HFFc6 (cell line): ENCODE data around the gene DCHS1. TPM values are rescaled to one million over a fixed set of nuclear protein-coding genes. Genes with fewer than 3 reads are reported as not detected.

ENCODE experiments used
- DNase-seq: peaks from one replicate; pipeline ENCODE4 v3.0.0-alpha.2; 2018
- H3K27ac Mint-ChIP-seq: 2 replicates; pipeline ENCODE4 v1.8.0; 2020; ENCODE audit warnings: mild to moderate bottlenecking, mixed read lengths
- H3K27me3 Mint-ChIP-seq: 2 replicates; pipeline ENCODE4 v1.8.0; 2021; ENCODE audit warnings: mild to moderate bottlenecking, moderate library complexity, mixed read lengths; ENCODE audit not compliant: insufficient read depth
- H3K36me3 Mint-ChIP-seq: 2 replicates; pipeline ENCODE4 v1.8.0; 2021; ENCODE audit warnings: low read depth, mixed read lengths
- H3K4me1 Mint-ChIP-seq: 2 replicates; pipeline ENCODE4 v1.8.0; 2020; ENCODE audit warnings: low read depth, mixed read lengths
- H3K4me3 Mint-ChIP-seq: 2 replicates; pipeline ENCODE4 v1.8.0; 2020; ENCODE audit warnings: mild to moderate bottlenecking, moderate library complexity, mixed read lengths
- H3K9me3 Mint-ChIP-seq: 2 replicates; pipeline ENCODE4 v1.8.0; 2020; ENCODE audit warnings: mild to moderate bottlenecking, mixed read lengths
- total RNA-seq, 6 experiments: library from RNA; stranded (reverse); fragmentation: NEBNext Ultra II Directional; extraction: Animal tissue kit (Norgen Biotek cat#: 25700); gene quantifications; 2 replicates in 1 of 6; 3 replicates in 5 of 6; pipeline ENCODE4 v1.2.3, GENCODE V29; 2021
- TF ChIP-seq, protein P1 (sequence below): fragments of 200-600 bp; sonication (generic); IDR thresholded peaks from 2 replicates; pipeline ENCODE4 v1.5.0; 2021; ENCODE audit warnings: antibody characterized with exemption, mild to moderate bottlenecking

DCHS1 gene
- total RNA-seq, 6 experiments from 2014 or later: 1.4 to 2.8 (median 2.3) TPM

GRCh38 chr11:6658647-6659046 lies 3.0 kb upstream of the DCHS1 start:
- no peak for DNase-seq
- H3K27me3 Mint-ChIP-seq: peaks cover 10% of the 10 kb centered on the region
- no peaks in the 10 kb centered on the region for H3K9me3 Mint-ChIP-seq
- peaks cover 17% of the 10 kb centered on the region for H3K4me1 Mint-ChIP-seq
- H3K36me3 Mint-ChIP-seq: no peaks in the 10 kb centered on the region
- no peak overlapping the region for H3K27ac Mint-ChIP-seq
- no peak overlapping the region for H3K4me3 Mint-ChIP-seq
- TF ChIP-seq, protein P1, sequence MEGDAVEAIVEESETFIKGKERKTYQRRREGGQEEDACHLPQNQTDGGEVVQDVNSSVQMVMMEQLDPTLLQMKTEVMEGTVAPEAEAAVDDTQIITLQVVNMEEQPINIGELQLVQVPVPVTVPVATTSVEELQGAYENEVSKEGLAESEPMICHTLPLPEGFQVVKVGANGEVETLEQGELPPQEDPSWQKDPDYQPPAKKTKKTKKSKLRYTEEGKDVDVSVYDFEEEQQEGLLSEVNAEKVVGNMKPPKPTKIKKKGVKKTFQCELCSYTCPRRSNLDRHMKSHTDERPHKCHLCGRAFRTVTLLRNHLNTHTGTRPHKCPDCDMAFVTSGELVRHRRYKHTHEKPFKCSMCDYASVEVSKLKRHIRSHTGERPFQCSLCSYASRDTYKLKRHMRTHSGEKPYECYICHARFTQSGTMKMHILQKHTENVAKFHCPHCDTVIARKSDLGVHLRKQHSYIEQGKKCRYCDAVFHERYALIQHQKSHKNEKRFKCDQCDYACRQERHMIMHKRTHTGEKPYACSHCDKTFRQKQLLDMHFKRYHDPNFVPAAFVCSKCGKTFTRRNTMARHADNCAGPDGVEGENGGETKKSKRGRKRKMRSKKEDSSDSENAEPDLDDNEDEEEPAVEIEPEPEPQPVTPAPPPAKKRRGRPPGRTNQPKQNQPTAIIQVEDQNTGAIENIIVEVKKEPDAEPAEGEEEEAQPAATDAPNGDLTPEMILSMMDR: no peak

- DNase-seq: no peak
- H3K4me3 Mint-ChIP-seq: no peak overlapping the region
- peaks cover 10% of the 10 kb centered on the region; the same call in 1 of the 2 replicates for H3K4me1 Mint-ChIP-seq
- H3K36me3 Mint-ChIP-seq: no peaks in the 10 kb centered on the region
- no peak overlapping the region for H3K27ac Mint-ChIP-seq
- peaks cover 6% of the 10 kb centered on the region for H3K27me3 Mint-ChIP-seq
- H3K9me3 Mint-ChIP-seq: no peaks in the 10 kb centered on the region
- TF ChIP-seq, protein P1: no peak
Measured at GRCh38 chr11:6657346-6657745, 1.7 kb upstream of the DCHS1 start.

- DNase-seq: no peak
- Mint-ChIP-seq H3K36me3 (no peaks in the 10 kb centered on the region), H3K4me3 (no peak overlapping the region), H3K4me1 (peaks cover 10% of the 10 kb centered on the region; the same call in 1 of the 2 replicates), H3K27me3 (peaks cover 6% of the 10 kb centered on the region), H3K9me3 (no peaks in the 10 kb centered on the region), H3K27ac (no peak overlapping the region)
- TF ChIP-seq, protein P1: no peak
Measured at GRCh38 chr11:6656936-6657335, 1.3 kb upstream of the DCHS1 start.

- peaks cover 6% of the 10 kb centered on the region for H3K27me3 Mint-ChIP-seq
- H3K4me1 Mint-ChIP-seq: peaks cover 10% of the 10 kb centered on the region; the same call in 1 of the 2 replicates
- peak overlapping the region; percentile 69; the same call in 1 of the 2 replicates for H3K4me3 Mint-ChIP-seq
- no peaks in the 10 kb centered on the region for H3K9me3 Mint-ChIP-seq
- no peak overlapping the region for H3K27ac Mint-ChIP-seq
- TF ChIP-seq, protein P1: no peak
- no peaks in the 10 kb centered on the region for H3K36me3 Mint-ChIP-seq
- DNase-seq: no peak
Measured at GRCh38 chr11:6656584-6656915, 941 bp upstream of the DCHS1 start.

GRCh38 chr11:6655020-6655789 lies 404 bp downstream of the DCHS1 start:
- Mint-ChIP-seq H3K9me3 (no peaks in the 10 kb centered on the region), H3K27ac (no peak overlapping the region), H3K4me1 (peaks cover 10% of the 10 kb centered on the region; the same call in 1 of the 2 replicates), H3K36me3 (no peaks in the 10 kb centered on the region), H3K27me3 (peaks cover 6% of the 10 kb centered on the region), H3K4me3 (no peak overlapping the region)
- DNase-seq: no peak
- TF ChIP-seq, protein P1: no peak
